D721Med (cell line): Measurements from ENCODE around the gene CTTN.

Experiments used
- DNase-seq: peaks from one replicate; pipeline ENCODE4 v3.0.0; 2011; ENCODE audit warnings: low spot score; ENCODE audit not compliant: insufficient read length
- FAIRE-seq: peaks from 2 replicates; lab custom pipeline; 2011; peaks lifted over from hg19 to GRCh38; lab: Jason Lieb, UNC
- TF ChIP-seq, protein P1 (sequence below): IDR thresholded peaks from 2 replicates; pipeline ENCODE4 v1.5.1; 2012; ENCODE audit warnings: mild to moderate bottlenecking, control low read depth; ENCODE audit not compliant: insufficient read depth; ENCODE audit errors: missing control alignments

CTTN gene

DNA sequence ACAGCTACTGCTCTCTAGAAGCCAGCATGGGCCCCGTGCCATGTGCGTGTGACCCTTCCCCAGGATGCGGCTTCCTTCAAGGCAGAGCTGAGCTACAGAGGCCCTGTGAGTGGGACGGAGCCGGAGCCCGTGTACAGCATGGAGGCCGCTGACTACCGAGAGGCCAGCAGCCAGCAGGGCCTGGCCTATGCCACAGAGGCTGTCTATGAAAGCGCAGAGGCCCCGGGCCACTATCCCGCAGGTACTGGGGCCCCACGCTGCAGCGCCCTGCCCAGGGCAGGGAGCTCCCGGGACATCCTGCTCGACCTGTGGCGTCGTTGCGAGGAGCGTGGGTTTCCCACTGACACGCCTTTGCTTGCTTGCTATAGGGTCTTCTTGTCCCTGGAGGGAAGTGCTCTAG is 34.7 kb downstream of the CTTN start:
- FAIRE-seq (no peak), DNase-seq (no peak)
- TF ChIP-seq, protein P1, sequence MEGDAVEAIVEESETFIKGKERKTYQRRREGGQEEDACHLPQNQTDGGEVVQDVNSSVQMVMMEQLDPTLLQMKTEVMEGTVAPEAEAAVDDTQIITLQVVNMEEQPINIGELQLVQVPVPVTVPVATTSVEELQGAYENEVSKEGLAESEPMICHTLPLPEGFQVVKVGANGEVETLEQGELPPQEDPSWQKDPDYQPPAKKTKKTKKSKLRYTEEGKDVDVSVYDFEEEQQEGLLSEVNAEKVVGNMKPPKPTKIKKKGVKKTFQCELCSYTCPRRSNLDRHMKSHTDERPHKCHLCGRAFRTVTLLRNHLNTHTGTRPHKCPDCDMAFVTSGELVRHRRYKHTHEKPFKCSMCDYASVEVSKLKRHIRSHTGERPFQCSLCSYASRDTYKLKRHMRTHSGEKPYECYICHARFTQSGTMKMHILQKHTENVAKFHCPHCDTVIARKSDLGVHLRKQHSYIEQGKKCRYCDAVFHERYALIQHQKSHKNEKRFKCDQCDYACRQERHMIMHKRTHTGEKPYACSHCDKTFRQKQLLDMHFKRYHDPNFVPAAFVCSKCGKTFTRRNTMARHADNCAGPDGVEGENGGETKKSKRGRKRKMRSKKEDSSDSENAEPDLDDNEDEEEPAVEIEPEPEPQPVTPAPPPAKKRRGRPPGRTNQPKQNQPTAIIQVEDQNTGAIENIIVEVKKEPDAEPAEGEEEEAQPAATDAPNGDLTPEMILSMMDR = no peak

DNA sequence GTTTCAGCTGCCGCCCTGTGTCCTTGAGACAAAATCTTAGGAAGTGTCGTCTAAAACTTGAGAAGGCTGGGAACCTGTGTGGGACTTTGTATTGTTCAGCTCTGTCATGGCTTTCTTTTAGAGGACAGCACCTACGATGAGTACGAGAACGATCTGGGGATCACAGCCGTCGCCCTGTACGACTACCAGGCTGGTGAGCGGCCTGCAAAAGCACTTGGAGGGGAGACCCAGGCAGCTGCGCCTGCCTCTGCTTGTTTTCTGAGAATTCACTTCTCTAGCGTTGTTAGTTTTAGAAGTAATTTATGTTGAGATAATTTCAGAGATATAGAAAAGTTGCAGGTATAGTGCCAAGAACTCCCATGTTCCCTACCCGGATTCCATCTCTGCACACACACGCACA is 35.2 kb downstream of the CTTN start:
- DNase-seq (no peak), FAIRE-seq (no peak)
- TF ChIP-seq, protein P1 = no peak

DNA sequence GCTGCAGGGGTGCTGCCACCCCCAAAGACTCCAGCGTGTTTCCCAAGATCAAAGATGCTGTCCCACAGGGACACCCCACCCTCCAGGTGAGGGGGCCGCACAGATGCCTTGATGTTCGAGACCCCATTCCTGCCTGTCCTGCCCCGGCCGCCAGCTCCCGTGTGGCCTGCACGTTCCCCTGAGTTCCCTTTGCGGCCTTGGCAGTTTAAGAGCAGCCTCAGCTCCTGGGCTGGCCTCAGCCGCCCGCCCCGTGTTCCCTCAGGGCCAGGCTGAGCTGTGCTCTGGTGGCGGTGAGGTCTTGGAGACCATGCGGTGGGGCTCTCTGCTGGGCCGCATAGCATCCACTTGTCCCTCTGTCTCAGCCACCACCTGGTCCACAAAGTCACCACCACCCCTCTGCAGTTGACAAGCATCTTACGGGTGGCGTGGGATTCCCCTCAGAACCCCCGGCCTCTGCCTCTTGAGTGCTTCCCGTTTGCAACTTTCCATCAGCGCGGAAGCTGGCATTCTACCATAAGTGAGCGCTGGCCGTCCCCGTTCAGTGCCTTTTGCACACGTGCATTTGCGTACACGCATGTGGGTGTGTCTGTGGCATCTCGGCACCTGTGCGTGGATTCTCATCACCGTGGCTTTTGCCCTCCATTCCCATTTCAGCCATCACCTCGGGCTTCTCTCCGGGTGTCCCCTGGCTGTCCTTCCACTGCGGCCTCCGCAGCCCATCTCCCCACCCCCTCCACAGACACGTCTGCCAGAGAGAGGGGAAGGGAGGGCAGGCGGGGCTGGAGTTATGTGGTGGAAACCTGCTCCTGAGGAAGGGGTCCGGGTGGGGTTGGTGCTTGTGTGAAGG is 35.9 kb downstream of the CTTN start:
- FAIRE-seq = no peak
- DNase-seq = no peak
- TF ChIP-seq, protein P1 = no peak

DNA sequence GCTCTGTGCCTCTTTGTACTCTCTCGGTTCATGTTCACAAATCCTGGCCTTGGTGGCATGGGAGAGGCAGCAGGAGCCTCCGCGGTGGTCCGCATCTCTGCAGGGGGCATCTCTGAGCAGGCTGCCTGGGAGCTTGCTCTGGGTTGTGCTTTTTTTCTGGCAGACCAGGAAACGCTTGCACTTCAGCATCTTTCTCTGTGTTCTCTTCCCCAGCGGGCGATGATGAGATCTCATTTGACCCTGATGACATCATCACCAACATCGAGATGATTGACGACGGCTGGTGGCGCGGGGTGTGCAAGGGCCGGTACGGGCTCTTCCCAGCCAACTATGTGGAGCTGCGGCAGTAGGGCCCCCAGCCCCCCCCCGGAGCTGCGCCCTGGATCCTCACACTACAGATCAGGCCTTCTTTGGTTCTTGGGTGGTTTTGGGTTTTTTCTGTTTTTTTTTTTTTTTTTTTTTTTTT is 36.5 kb downstream of the CTTN start:
- no peak for FAIRE-seq
- TF ChIP-seq, protein P1 = no peak
- no peak for DNase-seq

DNA sequence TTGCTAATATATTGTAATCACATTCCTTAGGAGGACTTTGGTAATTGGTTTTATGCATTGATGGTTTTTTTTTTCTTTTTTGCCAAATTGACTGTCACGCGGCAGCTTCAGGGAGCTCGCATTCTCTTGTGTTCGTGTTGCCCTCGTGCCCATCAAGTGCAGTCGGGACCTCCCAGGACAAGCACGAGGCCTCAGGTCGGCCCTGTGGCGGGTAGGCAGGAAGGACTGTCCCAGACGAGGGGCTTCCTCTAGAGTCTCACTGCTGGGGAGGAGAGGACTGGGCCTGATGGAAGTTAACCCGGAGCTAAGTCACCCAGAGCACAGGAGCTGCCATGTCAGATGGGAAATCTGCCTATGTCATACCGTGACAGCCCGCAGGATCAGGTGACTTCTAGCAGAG is 37.0 kb downstream of the CTTN start:
- FAIRE-seq = no peak
- TF ChIP-seq, protein P1 = no peak
- DNase-seq = no peak

DNA sequence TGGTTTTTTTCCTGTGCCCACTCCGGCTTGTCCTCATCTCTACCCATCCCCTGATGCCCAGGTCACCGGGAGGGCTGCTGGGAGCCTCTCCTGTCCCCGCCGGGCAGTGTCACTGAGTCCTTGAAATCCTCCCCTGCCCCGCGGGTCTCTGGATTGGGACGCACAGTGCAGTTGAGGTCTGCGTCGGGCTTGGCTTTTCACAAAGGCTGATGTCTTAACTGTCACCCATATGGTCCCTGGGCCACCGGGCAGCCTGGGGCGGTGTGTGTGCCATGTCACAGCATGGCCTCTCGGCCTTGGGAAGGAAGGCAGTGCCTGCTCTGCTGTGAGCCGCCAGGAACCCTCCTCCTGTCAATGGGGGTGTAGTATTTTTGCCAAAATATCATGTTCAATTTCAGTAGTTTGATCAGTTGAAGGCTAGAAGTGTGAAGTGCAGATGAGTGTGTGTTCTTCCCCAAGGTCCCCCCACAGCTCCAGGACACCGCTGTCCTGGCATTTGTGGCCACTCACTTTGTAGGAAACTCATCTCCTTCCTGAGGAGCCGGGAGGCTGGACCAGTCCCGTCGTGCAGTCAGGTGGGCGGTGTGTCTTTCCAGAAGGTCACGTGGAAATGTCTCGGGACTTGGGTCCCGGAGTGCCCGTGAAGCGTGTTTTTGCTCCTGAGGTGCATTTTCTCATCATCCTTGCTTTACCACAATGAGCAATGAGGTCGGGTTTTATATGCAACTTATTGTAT is 37.6 kb downstream of the CTTN start:
- FAIRE-seq (no peak), DNase-seq (no peak)
- TF ChIP-seq, protein P1 = no peak

DNA sequence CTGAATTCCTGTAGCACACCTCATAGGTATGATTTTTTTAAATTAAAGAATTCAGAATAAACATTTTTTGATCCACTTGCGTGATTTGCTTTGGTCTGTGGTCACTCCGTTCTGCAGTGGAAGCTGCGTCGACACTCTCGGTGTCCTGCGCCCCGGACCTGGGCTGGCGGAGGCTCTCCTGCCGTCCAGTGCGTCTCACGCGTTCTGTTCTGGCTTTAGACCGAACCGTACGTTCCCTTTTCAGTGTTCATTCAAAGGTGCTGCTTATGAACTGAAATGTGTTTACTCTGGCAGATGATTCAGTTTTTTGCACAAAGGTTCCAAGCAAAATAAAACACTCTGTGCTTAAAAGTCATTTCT is 38.2 kb downstream of the CTTN start:
- no peak for FAIRE-seq
- TF ChIP-seq, protein P1 = no peak

More for the DNA sequence above, 38.2 kb downstream of the CTTN start:
- DNase-seq = no peak
